Midbrain (tissue), 1 donor: ENCODE data around the gene WTIP.

Experiments used
- DNase-seq: peaks from one replicate; lab custom pipeline; 2025; lab: John Stamatoyannopoulos, UW

WTIP gene

DNA sequence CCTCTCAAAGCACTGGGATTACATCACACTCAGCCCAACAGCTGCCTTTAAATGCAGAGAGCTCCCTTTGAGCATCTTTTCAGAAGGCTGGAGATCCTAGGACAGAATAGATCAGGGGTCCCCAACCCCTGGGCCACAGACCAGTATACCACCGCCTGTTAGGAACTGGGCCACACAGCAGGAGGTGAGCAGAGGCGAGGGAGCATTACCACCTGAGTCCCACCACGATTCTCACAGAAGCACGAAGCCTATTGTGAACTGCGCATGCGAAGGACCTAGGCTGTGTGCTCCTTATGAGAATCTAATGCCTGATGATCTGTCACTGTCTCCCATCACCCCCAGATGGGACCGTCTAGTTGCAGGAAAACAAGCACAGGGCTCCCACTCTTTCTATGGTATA is 2.2 kb upstream of the WTIP start:
- DNase-seq, result no peak

DNA sequence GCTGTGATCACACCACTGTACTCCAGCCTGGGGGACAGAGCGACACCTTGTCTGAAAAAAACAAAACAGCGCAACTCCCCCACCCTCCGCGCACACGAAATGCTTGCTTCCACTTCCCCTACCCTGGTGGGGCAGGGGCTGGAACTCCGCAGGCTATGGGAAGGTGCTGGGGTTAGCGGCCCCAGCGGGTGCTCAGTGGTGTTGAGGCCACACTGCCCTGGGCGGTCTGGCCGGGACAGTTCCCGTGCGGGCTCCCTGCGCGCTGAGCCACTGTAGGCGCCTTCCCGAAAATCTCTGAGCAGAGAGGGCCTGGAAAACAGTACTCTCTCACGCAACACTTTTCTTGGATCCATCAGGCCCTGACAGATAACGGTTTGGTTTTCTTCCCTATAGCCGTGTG is 1.1 kb upstream of the WTIP start:
- no peak for DNase-seq

DNA sequence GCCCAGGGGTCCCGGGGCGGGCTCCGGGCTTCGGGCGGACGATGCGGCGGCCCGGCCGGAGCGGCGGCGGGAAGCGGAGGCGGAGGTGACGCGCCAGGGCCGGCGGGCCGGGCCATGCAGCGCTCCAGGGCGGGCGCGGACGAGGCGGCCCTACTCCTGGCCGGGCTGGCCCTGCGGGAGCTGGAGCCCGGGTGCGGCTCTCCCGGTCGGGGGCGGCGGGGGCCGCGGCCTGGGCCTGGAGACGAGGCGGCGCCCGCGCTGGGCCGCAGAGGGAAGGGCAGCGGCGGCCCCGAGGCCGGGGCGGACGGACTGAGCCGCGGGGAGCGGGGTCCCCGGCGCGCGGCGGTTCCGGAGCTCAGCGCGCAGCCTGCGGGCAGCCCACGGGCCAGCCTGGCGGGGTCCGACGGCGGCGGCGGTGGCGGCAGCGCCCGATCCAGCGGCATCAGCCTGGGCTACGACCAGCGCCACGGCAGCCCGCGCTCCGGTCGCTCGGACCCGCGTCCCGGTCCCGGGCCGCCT is 362 bp downstream of the WTIP start:
- DNase-seq, result no peak

DNA sequence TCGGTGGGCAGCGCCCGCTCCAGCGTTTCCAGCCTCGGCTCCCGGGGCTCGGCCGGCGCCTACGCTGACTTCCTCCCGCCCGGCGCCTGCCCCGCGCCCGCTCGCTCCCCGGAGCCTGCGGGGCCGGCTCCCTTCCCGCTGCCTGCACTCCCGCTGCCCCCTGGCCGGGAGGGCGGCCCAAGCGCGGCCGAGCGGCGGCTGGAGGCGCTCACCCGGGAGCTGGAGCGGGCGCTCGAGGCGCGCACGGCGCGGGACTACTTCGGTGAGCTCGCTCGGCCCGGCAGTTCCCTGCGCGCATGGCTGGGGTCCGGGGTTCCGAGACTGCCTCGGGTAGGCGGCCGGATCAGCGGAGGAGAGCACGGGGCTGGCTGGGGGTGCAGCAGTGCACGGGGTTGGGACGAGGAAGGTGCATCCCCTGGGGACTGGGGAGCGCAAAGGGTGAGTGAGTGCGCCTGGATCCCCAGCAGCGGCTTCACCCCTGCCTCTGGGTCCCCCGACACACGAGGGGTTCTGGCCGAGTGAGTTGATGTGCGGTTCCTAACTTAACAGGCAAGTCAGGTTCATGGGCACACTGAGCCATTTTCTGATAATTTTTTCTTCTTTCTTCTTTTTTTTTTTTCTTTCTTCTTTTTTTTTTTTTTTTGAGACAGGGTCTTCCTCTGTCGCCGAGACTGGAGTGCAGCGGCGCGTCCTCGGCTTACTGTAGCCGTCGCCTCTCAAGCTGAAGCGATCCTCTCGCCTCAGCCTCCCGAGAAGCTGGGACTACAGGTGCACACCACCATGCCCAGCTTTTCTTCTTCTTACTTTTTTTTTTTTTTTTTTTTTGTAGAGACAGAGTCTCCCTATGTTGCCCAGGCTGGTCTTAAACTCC is 1.1 kb downstream of the WTIP start:
- no peak for DNase-seq

DNA sequence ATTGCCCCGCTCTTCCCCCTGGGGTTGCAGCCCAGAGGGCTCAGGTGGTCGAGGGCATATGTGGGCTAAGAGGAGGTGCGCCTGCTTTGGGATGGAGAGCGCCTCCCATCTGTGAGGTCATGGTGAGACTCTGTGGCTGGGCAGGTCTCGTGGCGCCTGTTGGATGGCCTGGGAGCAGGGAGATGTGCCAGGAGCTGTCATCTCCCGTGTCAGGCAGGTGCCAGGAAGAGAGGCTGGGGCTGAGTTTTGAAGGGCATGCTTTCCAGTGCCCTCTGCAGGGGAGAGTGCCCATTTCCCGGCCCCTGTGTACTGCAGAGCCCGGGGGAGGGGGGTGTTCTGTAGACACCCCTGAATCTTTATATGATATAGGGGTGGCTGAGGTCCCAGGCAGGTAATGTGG is 2.8 kb downstream of the WTIP start:
- no peak for DNase-seq

DNA sequence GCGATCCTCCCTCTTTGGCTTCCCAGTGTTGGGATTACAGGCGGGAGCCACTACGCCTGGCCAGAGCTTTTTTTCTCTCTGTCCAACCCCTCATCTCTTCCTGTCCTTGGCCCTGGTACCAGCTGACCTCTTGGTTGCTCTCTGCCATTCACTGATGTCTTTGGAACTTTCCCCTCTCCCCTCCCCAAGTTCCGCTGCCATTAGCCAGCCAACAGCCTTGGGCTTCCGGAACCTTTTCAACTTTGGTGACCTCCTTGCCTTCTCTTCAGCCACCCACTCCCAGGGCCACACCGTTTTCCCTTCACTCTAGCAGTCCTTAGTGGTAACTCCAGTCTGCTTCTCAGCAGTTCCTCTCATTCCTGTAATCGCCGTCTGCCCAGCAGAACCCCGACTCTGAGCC is 4.3 kb downstream of the WTIP start:
- no peak for DNase-seq

DNA sequence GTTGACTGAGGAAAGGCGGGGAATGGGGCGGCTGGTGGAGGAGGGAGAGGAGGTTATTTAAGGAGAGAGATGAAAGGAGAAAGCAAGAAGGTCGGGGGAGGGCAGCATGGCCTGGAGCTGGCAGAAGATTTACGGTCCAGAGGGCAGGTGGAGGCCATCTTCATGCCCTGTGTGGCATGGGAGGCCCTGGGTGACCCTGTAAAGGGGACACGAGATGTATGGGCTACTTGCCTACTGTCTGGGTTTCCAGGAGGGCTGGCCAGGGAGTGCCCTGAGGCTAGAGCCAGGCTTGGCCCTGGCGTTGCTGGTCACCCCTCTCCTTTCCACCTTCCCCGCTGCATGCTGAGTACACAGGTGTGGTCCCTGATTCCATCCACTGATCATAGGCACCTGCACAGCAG is 6.1 kb downstream of the WTIP start:
- no peak for DNase-seq

DNA sequence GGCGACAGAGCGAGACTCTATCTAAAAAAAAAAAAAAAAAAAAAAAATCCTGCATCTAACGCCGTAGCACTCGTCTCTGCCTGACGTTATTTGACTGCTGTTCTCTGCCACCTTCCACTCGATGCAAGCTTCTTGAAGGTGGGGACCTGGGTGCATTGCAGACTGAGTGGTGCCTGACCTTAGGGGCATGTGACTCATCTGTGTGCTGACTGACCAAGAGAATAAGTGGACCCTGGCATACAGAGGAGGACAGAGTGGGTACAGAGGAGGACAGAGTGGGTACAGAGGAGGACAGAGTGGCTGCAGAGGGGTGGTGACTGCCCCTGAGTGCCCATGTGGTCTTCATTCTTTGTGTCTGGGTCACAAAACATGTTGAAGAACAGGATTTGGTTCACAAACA is 7.6 kb downstream of the WTIP start:
- no peak for DNase-seq

DNA sequence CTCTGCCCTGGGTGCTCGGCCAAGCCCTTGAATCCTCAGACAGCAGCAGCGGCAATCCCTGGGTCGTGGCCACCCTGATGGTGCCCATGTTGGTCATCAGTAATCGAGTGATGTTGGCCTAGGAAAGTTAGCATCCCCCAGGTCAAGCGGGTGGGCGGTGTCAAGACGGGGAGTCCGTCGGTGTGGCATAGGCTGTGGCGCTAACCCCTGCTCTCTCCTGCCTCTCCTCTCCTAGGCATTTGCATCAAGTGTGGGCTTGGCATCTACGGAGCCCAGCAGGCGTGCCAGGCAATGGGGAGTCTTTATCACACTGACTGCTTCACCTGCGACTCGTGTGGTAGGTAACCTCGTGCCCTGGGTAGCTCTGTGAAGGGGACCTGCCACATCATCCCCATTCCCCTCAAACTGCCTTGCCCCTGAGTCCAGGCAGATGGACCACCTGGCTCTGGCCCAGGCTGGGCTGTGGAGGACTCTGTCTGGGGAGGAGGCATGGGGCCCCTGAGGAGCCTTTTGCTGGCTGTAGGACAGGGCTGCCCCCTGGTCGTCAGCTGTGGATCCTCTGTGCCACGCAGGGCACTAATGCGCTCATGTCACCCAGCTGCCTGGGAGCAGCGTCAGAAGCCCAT is 8.7 kb downstream of the WTIP start:
- DNase-seq, result no peak

DNA sequence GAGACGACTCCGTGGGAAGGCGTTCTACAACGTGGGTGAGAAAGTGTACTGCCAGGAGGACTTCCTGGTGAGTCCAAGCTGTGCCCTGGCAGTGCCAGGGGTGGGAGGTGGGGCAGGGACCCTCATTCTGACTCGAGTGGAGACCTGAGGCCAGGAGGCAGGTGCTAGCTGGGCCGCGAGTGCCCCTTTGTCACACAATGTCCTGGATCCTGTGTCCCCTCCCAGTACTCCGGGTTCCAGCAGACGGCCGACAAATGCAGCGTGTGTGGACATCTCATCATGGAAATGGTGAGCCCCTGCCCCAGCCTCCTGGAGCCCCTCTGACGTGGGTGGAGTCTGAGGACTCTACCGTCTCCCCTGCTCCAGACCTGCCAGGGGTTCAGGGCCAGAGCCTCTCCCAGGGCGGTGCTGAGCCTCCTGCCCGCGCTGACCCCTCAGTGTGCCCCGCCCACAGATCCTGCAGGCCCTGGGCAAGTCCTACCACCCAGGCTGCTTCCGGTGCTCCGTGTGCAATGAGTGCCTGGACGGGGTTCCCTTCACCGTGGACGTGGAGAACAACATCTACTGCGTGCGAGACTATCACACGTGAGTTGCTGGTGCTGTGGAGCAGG is 11.6 kb downstream of the WTIP start:
- no peak for DNase-seq

DNA sequence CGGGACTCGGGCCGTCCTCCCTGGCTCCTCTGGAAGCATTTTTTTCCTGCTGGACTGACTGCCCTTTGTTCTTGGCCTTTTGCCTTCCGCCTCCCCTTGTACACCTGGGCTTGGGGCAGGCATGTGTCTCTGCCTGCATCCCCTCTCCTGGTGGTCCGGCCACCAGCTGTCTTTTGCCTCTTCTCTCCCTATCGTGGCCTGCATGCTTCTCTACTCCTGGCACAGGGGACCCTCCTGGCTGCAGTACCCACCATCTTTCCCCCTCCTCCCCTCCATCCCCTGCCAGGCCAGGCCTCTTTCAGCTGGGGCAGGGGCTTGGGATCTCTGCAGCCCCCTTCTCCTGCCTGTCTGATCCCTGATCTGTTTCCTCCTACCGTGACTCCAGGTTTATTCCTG is 12.1 kb downstream of the WTIP start:
- DNase-seq, result no peak

DNA sequence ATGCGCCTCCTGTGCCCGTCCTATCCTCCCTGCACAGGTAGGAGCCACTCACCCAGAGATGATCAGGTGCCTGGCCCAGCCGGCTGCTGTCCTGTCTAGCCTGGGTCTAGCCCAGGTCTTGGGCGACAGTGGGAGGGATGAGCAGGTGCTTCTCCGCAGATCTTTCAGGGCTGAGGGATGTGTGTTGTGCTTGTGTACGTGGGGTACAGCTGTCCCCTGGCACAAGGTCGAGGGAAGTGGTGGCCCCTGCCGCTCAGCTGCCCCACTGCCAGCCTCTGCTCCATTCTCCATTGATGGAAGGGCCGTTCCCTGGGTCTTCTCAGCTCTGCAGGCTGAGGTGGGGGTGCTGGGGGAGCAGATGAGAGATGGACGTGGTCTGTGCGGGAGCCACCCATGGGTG is 13.0 kb downstream of the WTIP start:
- no peak for DNase-seq

DNA sequence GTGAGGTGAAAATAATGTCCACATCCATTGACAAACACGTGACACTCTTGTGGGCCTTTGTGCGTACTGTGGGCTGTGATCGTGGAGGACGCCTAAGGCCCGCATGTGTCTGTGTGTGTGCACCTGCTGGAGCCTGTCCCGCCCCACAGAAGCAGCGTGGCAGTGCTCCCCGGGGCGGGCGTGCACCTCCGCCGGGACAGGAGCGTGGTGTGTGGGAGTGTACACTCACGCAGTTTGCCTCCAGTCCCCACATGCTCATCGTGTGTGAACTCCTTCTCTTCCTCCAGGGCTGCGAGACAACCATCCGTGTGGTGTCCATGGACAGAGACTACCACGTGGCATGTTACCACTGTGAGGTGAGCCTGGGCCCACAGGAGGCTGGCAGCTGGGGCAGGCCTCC is 13.9 kb downstream of the WTIP start:
- no peak for DNase-seq

DNA sequence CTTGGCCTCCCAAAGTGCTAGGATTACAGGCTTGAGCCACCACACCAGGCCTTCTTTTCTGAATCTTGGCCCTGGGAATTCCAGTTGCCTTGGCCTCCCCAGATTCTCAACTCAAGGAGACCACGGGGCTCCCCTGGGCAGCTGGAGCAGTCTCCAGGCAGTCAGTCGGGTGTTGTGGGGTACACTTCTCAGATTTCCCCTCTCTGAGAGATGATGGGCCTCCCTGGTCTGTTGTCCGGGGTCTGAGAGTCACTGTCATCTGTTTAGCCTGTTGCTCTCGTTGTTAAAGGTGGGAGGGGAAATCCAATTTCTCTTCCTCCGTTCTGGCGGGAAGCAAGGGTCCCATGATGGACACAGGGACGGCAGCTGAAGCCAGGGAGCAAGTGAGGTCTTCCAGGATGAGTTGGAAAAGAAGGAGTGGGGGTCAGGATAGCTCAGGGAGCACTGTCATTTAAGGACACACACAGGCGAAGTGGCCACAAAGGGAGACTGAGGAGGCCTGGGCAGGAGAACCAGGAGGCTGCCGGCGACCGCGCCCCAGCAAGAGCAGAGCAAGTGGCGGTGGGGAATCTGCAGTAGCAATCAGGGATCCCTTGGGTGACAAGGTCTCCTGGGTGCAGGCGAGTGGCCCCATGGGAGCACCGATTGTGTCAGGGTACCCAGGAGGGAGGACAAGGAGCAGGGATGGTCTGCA is 15.7 kb downstream of the WTIP start:
- no peak for DNase-seq

DNA sequence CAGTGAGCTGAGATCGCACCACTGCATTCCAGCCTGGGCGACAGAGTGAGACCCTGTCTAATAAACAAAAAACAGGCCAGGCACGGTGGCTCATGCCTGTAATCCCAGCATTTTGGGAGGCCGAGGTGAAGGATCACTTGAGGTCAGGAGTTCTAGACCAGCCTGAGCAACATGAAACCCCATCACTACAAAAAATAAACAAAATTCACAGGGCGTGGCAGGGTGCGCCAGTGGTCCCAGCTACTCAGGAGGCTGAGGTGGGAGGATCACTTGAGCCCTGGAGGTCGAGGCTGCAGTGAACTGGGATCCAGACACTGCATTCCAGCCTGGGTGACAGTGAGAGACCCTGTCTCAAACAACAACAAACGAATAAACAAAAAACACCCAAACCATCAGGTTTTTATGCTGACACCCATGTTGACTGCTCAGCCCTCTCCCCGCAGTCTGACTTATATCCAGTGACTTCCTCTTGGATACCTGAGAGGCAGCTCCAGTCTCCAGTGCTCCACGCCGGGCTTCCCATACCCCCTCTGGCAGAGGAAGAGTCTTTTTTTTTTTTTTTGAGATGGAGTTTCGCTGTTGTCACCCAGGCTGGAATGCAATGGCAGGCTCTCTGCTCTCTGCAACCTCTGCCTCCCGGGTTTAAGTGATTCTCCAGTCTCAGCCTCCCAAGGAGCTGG is 17.7 kb downstream of the WTIP start:
- no peak for DNase-seq

DNA sequence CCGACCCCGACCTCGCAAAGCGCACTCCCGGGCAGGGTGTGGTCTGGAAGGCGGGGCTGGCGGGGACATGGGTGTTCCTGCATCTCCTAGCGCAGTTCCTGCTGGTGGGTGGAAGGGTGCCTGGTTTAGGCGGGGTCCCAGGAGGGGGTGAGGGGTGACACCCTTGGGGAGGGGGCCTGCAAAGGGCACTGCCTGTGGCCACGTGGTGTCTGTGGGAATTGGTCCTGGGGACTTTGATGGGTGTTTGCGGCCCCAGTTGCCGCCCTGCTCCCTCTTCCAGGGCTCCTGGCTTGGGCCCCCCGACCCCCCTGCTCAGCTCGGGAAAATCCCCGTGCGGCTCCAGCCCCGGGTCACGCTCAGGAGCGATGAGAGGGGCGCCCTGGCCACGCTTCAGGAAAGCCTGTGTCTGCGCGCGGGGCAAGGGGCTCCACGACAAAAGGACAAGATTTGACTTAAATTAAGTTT is 19.1 kb downstream of the WTIP start:
- DNase-seq, result no peak

DNA sequence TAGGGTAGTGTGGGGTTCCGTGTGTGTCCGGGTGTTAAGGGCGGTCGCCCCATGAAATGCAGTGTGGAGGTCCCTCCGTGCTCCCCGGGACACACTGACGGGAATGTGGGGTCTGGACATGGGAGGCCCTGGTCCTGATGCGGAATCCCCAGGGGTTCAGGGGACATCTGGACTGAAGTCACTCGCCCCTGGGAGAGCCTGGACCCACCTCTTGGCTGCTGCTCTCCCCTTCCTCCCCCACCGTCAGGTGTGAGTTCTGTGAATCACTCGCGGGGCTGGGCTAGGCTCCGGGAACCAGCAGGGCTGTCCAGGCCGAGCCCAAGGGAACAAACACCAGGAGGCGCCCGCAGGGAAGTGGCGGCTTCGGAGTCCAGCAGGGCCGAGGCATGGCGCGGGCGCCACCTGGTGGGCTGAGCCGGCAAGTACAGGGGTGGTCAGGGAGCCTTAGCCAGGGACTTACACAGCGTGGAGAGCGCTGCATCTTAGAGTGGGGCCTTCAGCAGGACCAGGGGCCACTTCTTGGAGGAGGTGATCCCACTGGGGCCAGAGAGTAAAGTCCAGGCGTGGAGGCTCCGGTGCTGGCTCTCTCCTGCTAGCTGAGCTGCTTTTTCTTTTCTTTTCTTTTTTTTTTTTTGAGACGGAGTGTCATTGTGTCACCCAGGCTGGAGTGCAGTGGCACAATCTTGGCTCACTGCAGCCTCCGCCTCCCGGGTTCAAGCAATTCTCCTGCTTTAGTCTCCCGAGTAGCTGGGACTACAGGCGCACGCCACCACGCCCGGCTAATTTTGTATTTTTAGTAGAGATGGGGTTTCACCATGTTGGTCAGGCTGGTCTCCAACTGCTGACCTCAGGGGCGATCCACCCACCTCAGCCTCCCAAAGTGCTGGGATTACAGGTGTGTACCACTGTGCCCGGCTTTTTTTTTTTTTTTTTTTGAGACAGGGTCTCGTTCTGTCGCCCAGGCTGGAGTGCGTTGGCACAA is 20.1 kb downstream of the WTIP start:
- peak; percentile 88 for DNase-seq

DNA sequence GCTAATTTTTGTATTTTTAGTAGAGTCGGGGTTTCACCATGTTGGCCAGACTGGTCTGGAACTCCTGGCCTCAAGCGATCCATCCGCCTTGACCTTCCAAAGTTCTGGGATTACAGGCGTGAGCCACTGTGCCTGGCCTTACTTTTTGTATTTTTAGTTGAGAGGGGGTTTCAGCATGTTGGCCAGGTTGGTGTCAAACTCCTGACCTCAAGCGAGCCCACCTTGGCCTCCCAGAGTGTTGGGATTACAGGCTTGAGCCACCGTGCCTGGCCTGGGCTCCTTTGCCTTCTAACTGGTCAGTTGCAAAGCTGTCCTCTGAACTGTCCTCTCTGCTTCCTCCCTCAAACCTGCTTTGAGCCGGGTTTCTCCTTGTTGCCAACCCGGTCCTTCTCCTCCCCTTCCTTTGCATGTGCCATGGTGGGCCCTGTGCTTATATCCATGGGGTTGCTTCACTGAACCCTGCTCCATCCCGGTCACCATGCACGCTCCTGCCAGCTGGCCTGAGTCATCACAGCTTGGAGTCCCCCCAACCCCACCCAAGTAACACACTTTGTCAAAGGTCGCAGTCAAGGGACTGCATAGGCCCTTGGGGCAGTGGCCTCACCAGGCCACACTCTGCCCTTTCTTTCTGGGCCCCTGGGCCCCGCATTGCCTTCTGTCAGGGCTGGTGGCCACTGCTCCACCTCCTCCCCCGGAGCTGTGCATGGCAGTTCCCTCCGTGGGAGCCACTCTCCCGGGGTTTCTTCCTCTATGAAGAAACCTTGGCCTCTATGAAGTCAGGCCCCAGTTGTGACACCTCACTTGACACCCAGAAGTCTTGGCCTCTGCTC is 21.2 kb downstream of the WTIP start:
- no peak for DNase-seq

DNA sequence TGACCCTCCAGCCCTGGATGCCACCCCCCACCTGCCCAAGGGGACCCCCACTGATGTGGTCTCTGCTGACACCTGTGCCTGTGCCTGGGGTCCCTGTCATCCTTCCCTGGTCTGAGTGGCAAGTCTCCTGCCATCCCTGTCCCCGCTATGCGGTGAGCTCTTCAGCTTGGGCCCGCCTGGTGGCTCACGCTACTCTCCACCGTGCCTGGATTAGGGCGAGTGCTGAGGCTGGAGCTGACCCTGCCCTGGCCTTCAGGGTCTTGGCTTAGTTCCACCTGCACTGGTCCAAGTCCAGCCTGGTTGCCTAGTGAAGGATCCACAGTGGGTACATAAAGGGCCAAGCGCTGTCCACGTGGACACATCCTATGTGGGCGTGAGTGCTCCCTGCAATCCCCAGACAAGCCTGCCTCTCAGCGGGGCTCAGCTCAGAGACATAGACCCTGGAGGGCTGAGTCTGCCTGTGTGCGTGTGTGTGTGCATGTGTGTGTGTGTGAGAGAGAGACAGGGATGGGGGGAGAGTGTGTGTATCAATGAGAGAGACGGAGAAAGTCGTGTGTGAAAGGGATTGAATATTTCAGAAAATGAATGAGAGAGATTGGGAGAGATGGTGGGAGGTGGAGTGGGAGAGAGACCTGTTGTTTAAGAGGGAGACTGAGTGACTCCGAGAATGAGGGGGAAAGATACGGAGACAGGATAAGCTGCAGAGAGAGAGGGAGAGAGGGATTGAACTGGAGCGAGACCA is 22.1 kb downstream of the WTIP start:
- DNase-seq, result no peak
